Type B pancreatic cell (in vitro differentiated cells): ENCODE measurements around the gene ATG2A. TPM values are rescaled to one million over a fixed set of nuclear protein-coding genes. Genes with fewer than 3 reads are reported as not detected.

ENCODE experiments used
- DNase-seq: peaks from one replicate; pipeline ENCODE4 v3.0.0; 2021; ENCODE audit warnings: mixed read lengths; ENCODE audit not compliant: unreplicated experiment; ENCODE audit errors: extremely low spot score
- H3K27ac Mint-ChIP-seq: 2 replicates; pipeline ENCODE4 v1.8.0; 2021; ENCODE audit warnings: mild to moderate bottlenecking, mixed read lengths
- H3K27me3 Mint-ChIP-seq: 2 replicates; pipeline ENCODE4 v1.8.0; 2021; ENCODE audit warnings: mixed read lengths
- H3K36me3 Mint-ChIP-seq: 2 replicates; pipeline ENCODE4 v1.8.0; 2021; ENCODE audit warnings: mixed read lengths
- H3K4me1 Mint-ChIP-seq: one replicate; pipeline ENCODE4 v1.8.0; 2021; ENCODE audit warnings: mixed read lengths; ENCODE audit not compliant: unreplicated experiment
- H3K4me3 Mint-ChIP-seq: 2 replicates; pipeline ENCODE4 v1.8.0; 2021; ENCODE audit warnings: mild to moderate bottlenecking, mixed read lengths
- H3K9me3 Mint-ChIP-seq: 2 replicates; pipeline ENCODE4 v1.8.0; 2021; ENCODE audit warnings: mixed read lengths
- CTCF ChIP-seq: fragments of 200-600 bp; sonication (generic); conservative IDR thresholded peaks from 2 replicates; pipeline ENCODE4 v1.5.0; 2021; ENCODE audit warnings: antibody characterized with exemption, mild to moderate bottlenecking
- total RNA-seq: library from RNA; stranded (reverse); gene quantifications from 2 replicates; pipeline ENCODE4 v1.2.1, GENCODE V29; 2021; ENCODE audit warnings: low replicate concordance

The ATG2A gene
- total RNA-seq, 1 donor from 2014 or later: 30.8 TPM

GRCh38 chr11:64892411-64892831 is 24.6 kb downstream of the ATG2A start:
- H3K4me3 Mint-ChIP-seq: peak overlapping the region; percentile 80
- H3K27me3 Mint-ChIP-seq: no peaks in the 10 kb centered on the region
- H3K9me3 Mint-ChIP-seq: no peaks in the 10 kb centered on the region
- TF ChIP-seq CTCF: no peak
- DNase-seq: no peak
- H3K27ac Mint-ChIP-seq: peak overlapping the region; percentile 89
- H3K36me3 Mint-ChIP-seq: no peaks in the 10 kb centered on the region
- H3K4me1 Mint-ChIP-seq: peaks cover 14% of the 10 kb centered on the region

DNA sequence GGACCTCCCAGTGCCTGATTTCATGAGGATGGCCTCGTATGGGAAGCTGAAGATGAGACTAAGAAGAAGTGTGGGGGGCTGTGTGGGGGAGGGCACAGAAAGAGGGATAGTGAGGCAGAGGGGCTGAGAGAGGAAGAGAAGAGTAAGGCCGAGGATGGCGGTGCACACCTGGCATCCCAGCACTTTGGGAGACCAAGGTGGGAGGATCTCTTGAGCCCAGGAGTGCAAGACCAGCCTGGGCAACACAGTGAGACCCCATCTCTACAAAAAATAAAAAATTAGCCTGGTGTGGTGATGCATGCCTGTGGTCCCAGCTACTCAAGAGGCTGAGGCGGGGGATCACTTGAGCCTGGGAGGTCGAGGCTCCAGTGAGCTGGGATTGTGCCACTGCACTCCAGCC is 25.1 kb downstream of the ATG2A start:
- no peak for TF ChIP-seq CTCF
- peak overlapping the region; percentile 89 for H3K27ac Mint-ChIP-seq
- DNase-seq: no peak
- H3K36me3 Mint-ChIP-seq: no peaks in the 10 kb centered on the region
- no peaks in the 10 kb centered on the region for H3K27me3 Mint-ChIP-seq
- peaks cover 17% of the 10 kb centered on the region for H3K4me1 Mint-ChIP-seq
- peak overlapping the region; percentile 80 for H3K4me3 Mint-ChIP-seq
- no peaks in the 10 kb centered on the region for H3K9me3 Mint-ChIP-seq

DNA sequence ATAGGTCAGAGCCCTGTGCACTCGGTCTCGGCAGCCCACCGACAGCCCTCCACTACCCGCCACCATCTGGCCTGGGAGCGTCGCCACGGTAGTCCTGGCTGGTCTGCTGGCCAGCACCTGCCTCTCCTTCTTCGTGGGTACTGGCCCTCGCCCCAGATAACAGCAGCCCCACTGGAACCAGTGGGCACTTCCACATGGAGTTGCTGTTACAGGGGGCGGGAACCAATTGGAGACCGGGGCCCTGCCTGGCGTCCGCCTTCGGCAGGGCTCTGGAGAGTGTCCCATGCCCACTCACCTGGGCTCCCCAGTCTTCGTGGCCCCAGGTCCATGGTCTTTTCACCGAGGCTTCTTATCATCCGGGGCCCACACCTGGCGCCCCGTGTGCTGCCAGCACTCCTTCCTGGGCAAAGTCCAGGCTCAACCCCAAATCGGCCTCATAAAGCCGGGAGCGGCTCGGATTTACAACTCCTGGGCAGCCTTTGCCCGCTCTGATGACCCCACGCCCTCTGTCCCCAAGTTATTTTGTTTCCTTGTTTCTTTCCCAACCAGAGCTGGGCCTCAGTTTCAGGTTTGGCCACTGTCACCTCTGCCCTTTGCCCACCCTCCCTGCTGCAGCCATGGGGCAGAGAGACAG is 25.7 kb downstream of the ATG2A start:
- Mint-ChIP-seq H3K27ac (peak overlapping the region; percentile 89), H3K36me3 (no peaks in the 10 kb centered on the region), H3K4me3 (peak overlapping the region; percentile 80), H3K4me1 (peaks cover 17% of the 10 kb centered on the region), H3K9me3 (no peaks in the 10 kb centered on the region), H3K27me3 (no peaks in the 10 kb centered on the region)
- TF ChIP-seq CTCF: no peak
- no peak for DNase-seq

DNA sequence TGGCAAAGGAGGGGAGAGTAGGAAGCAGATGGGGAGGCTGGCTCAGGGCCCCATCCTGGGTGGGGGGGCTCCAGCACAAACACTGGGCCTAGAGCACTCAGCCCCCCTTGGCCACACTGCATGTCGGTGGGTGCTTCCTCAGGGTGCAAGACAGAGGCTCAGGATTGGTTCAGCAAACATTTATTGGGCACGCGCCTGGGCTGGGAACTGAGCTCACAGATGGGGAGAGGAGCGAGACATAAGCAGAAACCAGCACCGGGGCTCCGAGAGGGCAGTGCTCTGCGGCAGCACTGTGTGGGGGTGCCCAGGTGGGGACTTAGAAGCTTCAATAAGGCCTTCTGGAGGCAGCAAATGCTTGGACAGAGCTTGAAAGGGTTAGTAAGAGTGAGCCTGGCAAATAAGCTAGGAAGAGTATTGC is 26.5 kb downstream of the ATG2A start:
- H3K4me3 Mint-ChIP-seq: peak overlapping the region; percentile 63
- H3K4me1 Mint-ChIP-seq: peaks cover 23% of the 10 kb centered on the region
- no peak for TF ChIP-seq CTCF
- H3K27ac Mint-ChIP-seq: peak overlapping the region; percentile 89
- H3K36me3 Mint-ChIP-seq: no peaks in the 10 kb centered on the region
- H3K9me3 Mint-ChIP-seq: no peaks in the 10 kb centered on the region
- no peak for DNase-seq
- no peaks in the 10 kb centered on the region for H3K27me3 Mint-ChIP-seq

GRCh38 chr11:64888729-64889511 is 28.1 kb downstream of the ATG2A start:
- H3K4me3 Mint-ChIP-seq: peak overlapping the region; percentile 44
- H3K9me3 Mint-ChIP-seq: no peaks in the 10 kb centered on the region
- TF ChIP-seq CTCF: no peak
- H3K36me3 Mint-ChIP-seq: no peaks in the 10 kb centered on the region
- DNase-seq: no peak
- no peaks in the 10 kb centered on the region for H3K27me3 Mint-ChIP-seq
- peaks cover 20% of the 10 kb centered on the region for H3K4me1 Mint-ChIP-seq
- peak overlapping the region; percentile 74 for H3K27ac Mint-ChIP-seq
